K562 (cell line): ENCODE results near the gene TRMT1. TPM values are rescaled to one million over a fixed set of nuclear protein-coding genes. Genes with fewer than 3 reads are reported as not detected.

Source experiments
- AFF1 ChIP-seq, 2 experiments: fragments of 450-650 bp; IDR thresholded peaks; 2 replicates each; pipeline ENCODE4 v1.6.1; 2018; ENCODE audit warnings: mild to moderate bottlenecking in 2 of 2, low read depth in 1 of 2; ENCODE audit not compliant: partially characterized antibody in 2 of 2
- ATF1 ChIP-seq, 2 experiments: fragments of 450-650 bp in 1 of 2; IDR thresholded peaks; 2 replicates each; pipeline ENCODE4 v1.6.1; 2016; ENCODE audit warnings: missing compliant biosample characterization in 1 of 2, missing genetic modification characterization in 1 of 2
- E2F3 ChIP-seq: fragments of 250-450 bp; sonication (Bioruptor Pico); IDR thresholded peaks from 2 replicates; pipeline ENCODE4 v1.4.0; 2020; ENCODE audit warnings: mild to moderate bottlenecking
- ELF1 ChIP-seq: fragments of 200-800 bp; sonication (Bioruptor generic); IDR thresholded peaks from 2 replicates; pipeline ENCODE4 v1.6.1; 2016; ENCODE audit warnings: missing genetic modification characterization, missing compliant biosample characterization
- ILK ChIP-seq: fragments of 450-650 bp; IDR thresholded peaks from 2 replicates; pipeline ENCODE4 v1.6.1; 2016; ENCODE audit warnings: missing genetic modification characterization, low read depth, mild to moderate bottlenecking, missing compliant biosample characterization, moderate library complexity, borderline replicate concordance
- KDM4B ChIP-seq, 2 experiments: fragments of 450-650 bp in 1 of 2; sonication (generic) in 1 of 2; IDR thresholded peaks; 2 replicates each; pipeline ENCODE4 v1.6.1; 2016 to 2017; ENCODE audit warnings: borderline replicate concordance in 2 of 2, antibody characterized with exemption in 1 of 2, low read depth in 1 of 2, mild to moderate bottlenecking in 1 of 2
- KLF13 ChIP-seq: fragments of 450-650 bp; IDR thresholded peaks from 2 replicates; pipeline ENCODE4 v1.6.1; 2016; ENCODE audit warnings: missing genetic modification characterization, low read depth, mild to moderate bottlenecking, missing compliant biosample characterization, moderate library complexity, borderline replicate concordance
- MAFF ChIP-seq: IDR thresholded peaks from 2 replicates; pipeline ENCODE4 v1.6.1; 2012; ENCODE audit warnings: low read length, improper control_type of control experiment
- MED1 ChIP-seq: sonication (generic); formaldehyde crosslinking; IDR thresholded peaks from 2 replicates; pipeline ENCODE4 v1.8.1; 2023; ENCODE audit warnings: missing genetic modification reagents, borderline replicate concordance
- MEF2A ChIP-seq: IDR thresholded peaks from 2 replicates; pipeline ENCODE4 v1.6.1; 2011; ENCODE audit warnings: low read depth, mild to moderate bottlenecking, low read length, moderate library complexity; ENCODE audit not compliant: control insufficient read depth
- NR2C1 ChIP-seq, 2 experiments: fragments of 450-650 bp; IDR thresholded peaks; 2 replicates each; pipeline ENCODE4 v1.6.1; 2017; ENCODE audit warnings: mild to moderate bottlenecking in 2 of 2, antibody characterized with exemption in 1 of 2, inconsistent platforms in 1 of 2, missing compliant biosample characterization in 1 of 2, missing genetic modification characterization in 1 of 2
- OTX1 ChIP-seq: fragments of 450-650 bp; formaldehyde crosslinking; IDR thresholded peaks from 2 replicates; pipeline ENCODE4 v1.4.0; 2022; ENCODE audit warnings: mild to moderate bottlenecking
- PATZ1 ChIP-seq: fragments of 250-450 bp; sonication (Bioruptor Pico); IDR thresholded peaks from 2 replicates; pipeline ENCODE4 v1.5.0; 2020; ENCODE audit warnings: mild to moderate bottlenecking, borderline replicate concordance
- SAP30 ChIP-seq: fragments of 200-600 bp; sonication (generic); IDR thresholded peaks from 2 replicates; pipeline ENCODE4 v1.6.1; 2012; ENCODE audit warnings: borderline replicate concordance, low read depth, mild to moderate bottlenecking, moderate library complexity, low read length, control low read depth, inconsistent platforms; ENCODE audit not compliant: insufficient read depth, poor library complexity, severe bottlenecking
- SMAD3 ChIP-seq: fragments of 450-650 bp; formaldehyde crosslinking; conservative IDR thresholded peaks from 2 replicates; pipeline ENCODE4 v1.4.0; 2020; ENCODE audit warnings: mild to moderate bottlenecking
- TEAD1 ChIP-seq, 2 experiments: fragments of 450-650 bp in 1 of 2; sonication (generic) in 1 of 2; formaldehyde crosslinking; IDR thresholded peaks; 2 replicates each; pipeline versions ENCODE4 v1.4.0 to v1.8.0; 2020 to 2022; ENCODE audit warnings: mild to moderate bottlenecking in 2 of 2, missing genetic modification reagents in 1 of 2
- TOE1 ChIP-seq, 2 experiments: fragments of 450-650 bp in 1 of 2; sonication (generic) in 1 of 2; formaldehyde crosslinking in 1 of 2; IDR thresholded peaks; 2 replicates each; pipeline versions ENCODE4 v1.7.1 to v1.8.0; 2016 to 2022; ENCODE audit warnings: borderline replicate concordance in 2 of 2, mild to moderate bottlenecking in 2 of 2, antibody characterized with exemption in 1 of 2, inconsistent platforms in 1 of 2, low read depth in 1 of 2, missing genetic modification reagents in 1 of 2, moderate library complexity in 1 of 2
- ZNF507 ChIP-seq: conservative IDR thresholded peaks from 2 replicates; pipeline ENCODE4 v1.6.1; 2017; ENCODE audit warnings: missing genetic modification characterization, missing compliant biosample characterization
- polyA plus RNA-seq, 8 experiments: library from polyadenylated mRNA; depleted of rRNA in 4 of 8; stranded (reverse) in 5 of 8; unstranded in 3 of 8; fragments of >200 nt; fragmentation: Nextera tagmentation in 2 of 8; fragmentation: Illumina TruSeq in 1 of 8; extraction: Ambion mirVana in 2 of 8; extraction: Trizol in 1 of 8; gene quantifications; 2 replicates each; pipeline versions ENCODE4 v1.2.1 to v1.2.3, GENCODE V29; 2011 to 2014; ENCODE audit warnings: inconsistent platforms in 1 of 8, missing spikeins in 1 of 8
- total RNA-seq, 7 experiments: library from RNA; depleted of rRNA in 6 of 7; stranded (reverse); fragments of >200 nt in 6 of 7; fragmentation: Illumina TruSeq in 2 of 7; extraction: Trizol in 2 of 7; gene quantifications; 2 replicates each; pipeline versions ENCODE4 v1.2.1 to v1.2.3, GENCODE V29; 2011 to 2021; ENCODE audit warnings: low replicate concordance in 1 of 7

TRMT1 gene
- total and polyA plus RNA-seq, 9 of the 15 experiments (the other 6 are each of a cell fraction or from before 2014, with no cell fraction given), result 5.8 to 158 (median 54.3) TPM

- TF ChIP-seq AFF1 (IDR thresholded peaks at IDR 0.05; ENCODE audit: low read depth in 1 of 2, partially characterized antibody in 2 of 2) (peak in 1 of 2 experiments; percentile 25), ELF1 (peak; percentile 97), NR2C1 (IDR thresholded peaks at IDR 0.05) (0 out of 2 replicates have a peak, but pooled peaks have one; percentile 6), NR2C1 (tag; IDR thresholded peaks at IDR 0.05) (no peak), SAP30 (peak; percentile 52), ATF1 (CRISPR knock-in tag; IDR thresholded peaks at IDR 0.05) (no peak), ATF1 (tag; IDR thresholded peaks at IDR 0.05) (peak; percentile 41; the same call in 1 of the 2 replicates), SMAD3 (CRISPR knock-in tag) (no peak), MED1 (CRISPR knock-in tag) (no peak), PATZ1 (CRISPR knock-in tag) (peak; percentile 54; the same call in 1 of the 2 replicates), ZNF507 (tag) (no peak), ILK (no peak), KLF13 (no peak), OTX1 (CRISPR knock-in tag) (no peak), MEF2A (no peak), TOE1 (IDR thresholded peaks at IDR 0.05; ENCODE audit: borderline replicate concordance) (peak; percentile 23; the same call in 1 of the 2 replicates), TOE1 (CRISPR knock-in tag; IDR thresholded peaks at IDR 0.05; ENCODE audit: borderline replicate concordance, low read depth) (no peak), KDM4B (IDR thresholded peaks at IDR 0.05; ENCODE audit: borderline replicate concordance in 2 of 2, low read depth in 1 of 2) (no peak), TEAD1 (CRISPR knock-in tag; IDR thresholded peaks at IDR 0.05) (no peak), MAFF (no peak), E2F3 (CRISPR knock-in tag) (no peak)
These were observed 48.0 kb upstream of the TRMT1 start (continued) for GRCh38 chr19:13164343-13165161.
